A549 (cell line): ENCODE results near the gene HAUS5. TPM values are rescaled to one million over a fixed set of nuclear protein-coding genes. Genes with fewer than 3 reads are reported as not detected.

Experiments
- ATAC-seq, 2 experiments: fragments of 200-7000 bp in 1 of 2; fragments of >200 bp in 1 of 2; cut with Nextera tagmentation in 1 of 2; cut with Tn5 transposase in 1 of 2; 3 replicates each; pipeline versions ENCODE4 v1.8.0 to v1.9.1; 2018 to 2020; ENCODE audit warnings: mild to moderate bottlenecking in 1 of 2, moderate library complexity in 1 of 2
- CTCF ChIA-PET: fragments of 300-600 bp; sonication (Branson Sonifier 250); formaldehyde crosslinking; extraction: SDS; loops from one replicate; lab custom pipeline; 2021; ENCODE audit warnings: antibody characterized with exemption, inconsistent platforms; lab: Yijun Ruan, JAX
- POLR2A ChIA-PET: fragments of 350-600 bp; formaldehyde crosslinking; extraction: SDS; loops from one replicate; lab custom pipeline; 2021; ENCODE audit warnings: antibody characterized with exemption, inconsistent platforms; lab: Yijun Ruan, JAX
- DNase-seq, 2 experiments: peaks; one replicate each; pipeline versions ENCODE4 v3.0.0 to v3.0.0-alpha.2; 2011 to 2016; ENCODE audit warnings: low read depth in 1 of 2, low spot score in 1 of 2
- FAIRE-seq: peaks from 2 replicates; lab custom pipeline; 2011; peaks lifted over from hg19 to GRCh38; lab: Jason Lieb, UNC
- H3K27ac ChIP-seq, 2 experiments: fragments of >200 bp; sonication (Bioruptor Twin); formaldehyde crosslinking; 3 replicates each; pipeline ENCODE4 v1.5.1; 2016 to 2017
- H3K4me1 ChIP-seq: fragments of >200 bp; sonication (Bioruptor Twin); formaldehyde crosslinking; 3 replicates; pipeline ENCODE4 v1.6.1; 2016
- H3K4me2 ChIP-seq: fragments of >200 bp; sonication (Bioruptor Twin); formaldehyde crosslinking; 3 replicates; pipeline ENCODE4 v1.6.1; 2016
- H3K4me3 ChIP-seq: fragments of >200 bp; sonication (Bioruptor Twin); formaldehyde crosslinking; 3 replicates; pipeline ENCODE4 v1.5.1; 2016
- H3K9me3 ChIP-seq: fragments of >200 bp; sonication (Bioruptor Twin); formaldehyde crosslinking; 3 replicates; pipeline ENCODE4 v1.6.1; 2016
- BHLHE40 ChIP-seq: IDR thresholded peaks from 2 replicates; pipeline ENCODE4 v1.6.1; 2012; ENCODE audit warnings: low read depth, low read length, inconsistent platforms
- CBX2 ChIP-seq: fragments of 200-600 bp; sonication (generic); IDR thresholded peaks from 2 replicates; pipeline ENCODE4 v1.6.1; 2016; ENCODE audit warnings: low read depth, mild to moderate bottlenecking, borderline replicate concordance
- CEBPB ChIP-seq, 2 experiments: fragments of >200 bp in 1 of 2; sonication (Bioruptor Twin) in 1 of 2; formaldehyde crosslinking in 1 of 2; IDR thresholded peaks; 2 replicates each; pipeline ENCODE4 v1.6.1; 2012 to 2016
- CHD2 ChIP-seq: fragments of 150-350 bp; IDR thresholded peaks from 2 replicates; pipeline ENCODE4 v1.6.1; 2014; ENCODE audit warnings: low read length; ENCODE audit not compliant: partially characterized antibody
- CHD4 ChIP-seq: fragments of 200-600 bp; sonication (generic); IDR thresholded peaks from 2 replicates; pipeline ENCODE4 v1.6.1; 2016; ENCODE audit warnings: antibody characterized with exemption, mild to moderate bottlenecking, borderline replicate concordance
- EHF ChIP-seq: fragments of 250-450 bp; sonication (Bioruptor Pico); IDR thresholded peaks from 2 replicates; pipeline ENCODE4 v1.5.0; 2020; ENCODE audit warnings: mild to moderate bottlenecking
- EHMT2 ChIP-seq: fragments of 200-600 bp; sonication (generic); IDR thresholded peaks from 2 replicates; pipeline ENCODE4 v1.6.1; 2016; ENCODE audit warnings: antibody characterized with exemption, low read depth, mild to moderate bottlenecking, moderate library complexity
- HOXB13 ChIP-seq: fragments of 250-450 bp; sonication (Bioruptor Pico); IDR thresholded peaks from 2 replicates; pipeline ENCODE4 v1.5.0; 2020; ENCODE audit warnings: low read depth, mild to moderate bottlenecking, moderate library complexity
- JUN ChIP-seq, 2 experiments: fragments of >200 bp; sonication (Bioruptor Twin); formaldehyde crosslinking; IDR thresholded peaks; 2 replicates in 1 of 2; 3 replicates in 1 of 2; pipeline ENCODE4 v1.6.1; 2016 to 2017
- MAFK ChIP-seq: fragments of 450-650 bp; IDR thresholded peaks from 2 replicates; pipeline ENCODE4 v1.6.1; 2014; ENCODE audit not compliant: partially characterized antibody
- MAZ ChIP-seq: fragments of 150-350 bp; IDR thresholded peaks from 2 replicates; pipeline ENCODE4 v1.6.1; 2014; ENCODE audit warnings: antibody characterized with exemption, low read depth, low read length, borderline replicate concordance
- NPAS2 ChIP-seq: fragments of 250-450 bp; sonication (Bioruptor Pico); IDR thresholded peaks from 2 replicates; pipeline ENCODE4 v1.8.0; 2022; ENCODE audit warnings: mild to moderate bottlenecking, moderate library complexity, borderline replicate concordance
- NR3C1 ChIP-seq: fragments of >200 bp; sonication (Bioruptor Twin); formaldehyde crosslinking; IDR thresholded peaks from 3 replicates; pipeline ENCODE4 v1.6.1; 2017
- POLR2AphosphoS2 ChIP-seq: conservative IDR thresholded peaks from 2 replicates; pipeline ENCODE4 v1.6.1; 2012; ENCODE audit warnings: low read length, improper control_type of control experiment, inconsistent platforms
- RAD21 ChIP-seq, 2 experiments: fragments of >200 bp in 1 of 2; sonication (Bioruptor Twin) in 1 of 2; formaldehyde crosslinking in 1 of 2; IDR thresholded peaks in 1 of 2; conservative IDR thresholded peaks in 1 of 2; 2 replicates in 1 of 2; 3 replicates in 1 of 2; pipeline ENCODE4 v1.6.1; 2012 to 2018; ENCODE audit warnings: inconsistent platforms in 1 of 2
- TFCP2L1 ChIP-seq: fragments of 250-450 bp; sonication (Bioruptor Pico); IDR thresholded peaks from 2 replicates; pipeline ENCODE4 v1.5.0; 2021; ENCODE audit warnings: mild to moderate bottlenecking
- ZC3H11A ChIP-seq: fragments of 450-650 bp; IDR thresholded peaks from 2 replicates; pipeline ENCODE4 v1.6.1; 2014; ENCODE audit warnings: antibody characterized with exemption, mild to moderate bottlenecking
- ZFP36 ChIP-seq: fragments of 450-650 bp; IDR thresholded peaks from 2 replicates; pipeline ENCODE4 v1.6.1; 2014; ENCODE audit warnings: borderline replicate concordance; ENCODE audit not compliant: partially characterized antibody
- ZNF302 ChIP-seq: fragments of 250-450 bp; sonication (Bioruptor Pico); IDR thresholded peaks from 2 replicates; pipeline ENCODE4 v1.9.0; 2021; ENCODE audit warnings: inconsistent platforms, mild to moderate bottlenecking, moderate library complexity
- WGBS: methylation state at CpG from one replicate; pipeline ENCODE4 v1.1.6; 2017; ENCODE audit errors: missing lambda C conversion rate; 5-methylcytosine and 5-hydroxymethylcytosine counted together
- polyA plus RNA-seq, 4 experiments: library from polyadenylated mRNA; depleted of rRNA in 3 of 4; stranded (reverse); fragments of >200 nt; fragmentation: RNase III in 1 of 4; extraction: RNeasy Plus Mini Kit Qiagen cat#74134 plus additional on column Dnase treatment in 1 of 4; gene quantifications; 2 replicates in 3 of 4; 3 replicates in 1 of 4; pipeline ENCODE4 v1.2.3, GENCODE V29; 2011 to 2017
- TF ChIP-seq, protein P1 (sequence below): fragments of >200 bp; sonication (Bioruptor Twin); formaldehyde crosslinking; IDR thresholded peaks from 2 replicates; pipeline ENCODE4 v1.6.1; 2016
- TF ChIP-seq, protein P2 (sequence below): fragments of 150-350 bp; IDR thresholded peaks from 2 replicates; pipeline ENCODE4 v1.6.1; 2014; ENCODE audit warnings: low read depth, mild to moderate bottlenecking, low read length
- TF ChIP-seq, protein P3 (sequence below): fragments of 250-450 bp; sonication (Bioruptor Pico); IDR thresholded peaks from 2 replicates; pipeline ENCODE4 v1.5.0; 2020; ENCODE audit warnings: low read depth, mild to moderate bottlenecking, moderate library complexity
- TF ChIP-seq, protein P4 (sequence below): IDR thresholded peaks from 2 replicates; pipeline ENCODE4 v1.6.1; 2012

The HAUS5 gene
- polyA plus RNA-seq, 2 of the 4 experiments (the other 2 are of a cell fraction): 7.3 to 16.1 TPM

DNA sequence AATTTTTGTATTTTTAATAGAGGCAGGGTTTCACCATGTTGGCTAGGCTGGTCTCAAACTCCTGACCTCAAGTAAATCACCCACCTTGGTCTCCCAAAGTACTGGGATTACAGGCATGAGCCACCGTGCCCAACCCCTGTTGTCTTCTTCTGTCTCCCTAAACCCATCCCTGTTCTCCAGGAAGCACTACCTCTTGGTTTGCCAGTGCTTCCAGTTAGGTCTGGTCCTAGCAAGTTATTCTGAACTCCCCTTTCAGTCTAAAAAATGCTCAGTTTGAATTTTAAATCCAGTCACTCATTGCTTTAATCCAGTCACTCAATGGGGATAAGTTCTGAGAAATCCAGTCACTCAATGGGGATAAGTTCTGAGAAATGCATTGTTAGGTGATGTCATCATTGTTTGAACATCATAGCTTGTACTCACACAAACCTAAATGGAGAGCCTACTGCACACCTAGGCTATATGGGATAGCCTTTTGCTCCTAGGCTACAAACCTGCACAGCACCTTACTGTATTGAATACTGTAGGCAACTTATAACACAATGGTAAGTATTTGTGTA is 41.0 kb upstream of the HAUS5 start:
- Histone ChIP-seq H3K27ac (no peak overlapping the region), H3K4me1 (no peaks in the 10 kb centered on the region), H3K4me3 (no peak overlapping the region), H3K9me3 (peaks cover 22% of the 10 kb centered on the region), H3K4me2 (no peak overlapping the region)
- DNase-seq (no peak), FAIRE-seq (no peak), ATAC-seq (no peak)
- ChIA-PET CTCF (interaction anchor here (0.7 to 2.3 kb wide), 4 partner anchors 13 to 260 kb away, joined by 3 to 10 read pairs (median 4); no protein-coding TSS in a partner anchor), POLR2A (no interaction called here)
- WGBS: 12% methylated on average over 1 of the region's 1 CpG
- TF ChIP-seq CHD2: no peak
- TF ChIP-seq CEBPB (IDR thresholded peaks at IDR 0.05): no peak
- TF ChIP-seq BHLHE40: no peak
- no peak for TF ChIP-seq NR3C1
- no peak for TF ChIP-seq ZNF302
- TF ChIP-seq NPAS2 (CRISPR knock-in tag): no peak
- TF ChIP-seq, protein P1, sequence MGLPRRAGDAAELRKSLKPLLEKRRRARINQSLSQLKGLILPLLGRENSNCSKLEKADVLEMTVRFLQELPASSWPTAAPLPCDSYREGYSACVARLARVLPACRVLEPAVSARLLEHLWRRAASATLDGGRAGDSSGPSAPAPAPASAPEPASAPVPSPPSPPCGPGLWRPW: no peak
- no peak for TF ChIP-seq RAD21 (conservative IDR thresholded peaks at IDR 0.05 in 1 of 2, IDR thresholded peaks at IDR 0.05 in 1 of 2)
- no peak for TF ChIP-seq MAZ
- no peak for TF ChIP-seq EHMT2
- TF ChIP-seq, protein P2, sequence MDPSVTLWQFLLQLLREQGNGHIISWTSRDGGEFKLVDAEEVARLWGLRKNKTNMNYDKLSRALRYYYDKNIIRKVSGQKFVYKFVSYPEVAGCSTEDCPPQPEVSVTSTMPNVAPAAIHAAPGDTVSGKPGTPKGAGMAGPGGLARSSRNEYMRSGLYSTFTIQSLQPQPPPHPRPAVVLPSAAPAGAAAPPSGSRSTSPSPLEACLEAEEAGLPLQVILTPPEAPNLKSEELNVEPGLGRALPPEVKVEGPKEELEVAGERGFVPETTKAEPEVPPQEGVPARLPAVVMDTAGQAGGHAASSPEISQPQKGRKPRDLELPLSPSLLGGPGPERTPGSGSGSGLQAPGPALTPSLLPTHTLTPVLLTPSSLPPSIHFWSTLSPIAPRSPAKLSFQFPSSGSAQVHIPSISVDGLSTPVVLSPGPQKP: no peak
- TF ChIP-seq MAFK: no peak
- TF ChIP-seq JUN (IDR thresholded peaks at IDR 0.05): no peak
- no peak for TF ChIP-seq CHD4

DNA sequence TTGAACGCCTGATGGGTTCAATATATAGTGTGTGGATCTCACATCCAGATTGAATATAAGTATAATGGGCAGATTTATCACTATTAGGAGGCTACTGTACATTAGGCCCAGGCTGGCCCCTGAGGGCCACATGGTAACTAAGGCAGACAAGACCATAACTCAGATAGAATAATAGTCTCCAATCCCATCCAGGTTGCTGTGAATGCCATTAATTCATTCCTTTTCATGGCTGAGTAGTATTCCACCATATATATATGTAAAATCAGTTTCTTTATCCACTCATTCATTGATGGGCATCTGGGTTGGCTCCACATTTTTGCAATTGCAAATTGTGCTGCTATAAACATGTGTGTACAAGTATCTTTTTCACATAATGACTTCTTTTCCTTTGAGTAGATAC is 34.6 kb upstream of the HAUS5 start:
- peaks cover 67% of the 10 kb centered on the region for H3K9me3 ChIP-seq
- no peak overlapping the region for H3K4me3 ChIP-seq
- ChIA-PET CTCF (interaction anchor here (1.1 to 2.0 kb wide), 3 partner anchors 22 to 35 kb away, joined by 4 to 16 read pairs (median 4); partner anchors contain the start of gene HAUS5), POLR2A (no interaction called here)
- DNase-seq (no peak), FAIRE-seq (no peak), ATAC-seq (no peak)
- 4% methylated on average over 1 of the region's 1 CpG for WGBS
- TF ChIP-seq NR3C1 (no peak), POLR2AphosphoS2 (no peak), ZC3H11A (no peak), HOXB13 (CRISPR knock-in tag) (no peak), EHF (CRISPR knock-in tag) (no peak), RAD21 (conservative IDR thresholded peaks at IDR 0.05 in 1 of 2, IDR thresholded peaks at IDR 0.05 in 1 of 2) (no peak), ZNF302 (no peak), TFCP2L1 (no peak), JUN (IDR thresholded peaks at IDR 0.05) (no peak), ZFP36 (no peak), CEBPB (IDR thresholded peaks at IDR 0.05) (no peak), CBX2 (no peak), CHD4 (no peak)
- TF ChIP-seq, protein P3, sequence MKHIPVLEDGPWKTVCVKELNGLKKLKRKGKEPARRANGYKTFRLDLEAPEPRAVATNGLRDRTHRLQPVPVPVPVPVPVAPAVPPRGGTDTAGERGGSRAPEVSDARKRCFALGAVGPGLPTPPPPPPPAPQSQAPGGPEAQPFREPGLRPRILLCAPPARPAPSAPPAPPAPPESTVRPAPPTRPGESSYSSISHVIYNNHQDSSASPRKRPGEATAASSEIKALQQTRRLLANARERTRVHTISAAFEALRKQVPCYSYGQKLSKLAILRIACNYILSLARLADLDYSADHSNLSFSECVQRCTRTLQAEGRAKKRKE: no peak
- TF ChIP-seq, protein P4, sequence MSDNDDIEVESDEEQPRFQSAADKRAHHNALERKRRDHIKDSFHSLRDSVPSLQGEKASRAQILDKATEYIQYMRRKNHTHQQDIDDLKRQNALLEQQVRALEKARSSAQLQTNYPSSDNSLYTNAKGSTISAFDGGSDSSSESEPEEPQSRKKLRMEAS: no peak
- H3K4me2 ChIP-seq: no peak overlapping the region
- no peaks in the 10 kb centered on the region for H3K4me1 ChIP-seq
- no peak overlapping the region for H3K27ac ChIP-seq
